ENCODE data around the gene PEX19.

PEX19 gene

DNA sequence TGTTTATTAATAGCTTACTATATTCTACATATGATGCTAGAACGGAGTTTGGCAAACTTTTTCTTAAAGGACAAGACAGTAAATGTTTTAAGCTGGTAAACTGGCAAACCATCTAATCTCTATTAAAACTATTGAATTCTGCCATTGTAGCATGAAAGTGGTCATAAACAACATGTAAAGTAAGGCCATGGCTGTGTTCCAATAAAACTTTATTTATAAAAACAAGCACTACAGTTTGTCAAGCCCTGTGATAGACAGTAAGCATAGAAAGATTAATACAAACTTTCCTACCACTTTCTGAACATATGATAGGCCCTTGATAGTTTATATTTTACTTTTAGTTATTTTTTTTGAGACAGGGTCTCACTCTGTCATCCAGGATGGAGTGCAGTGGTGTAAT, 57.4 kb downstream of the PEX19 start:
- Histone ChIP-seq H3K4me3 (replicated peaks; ENCODE audit: low read depth, low read length) (no peak overlapping the region), H3K36me3 (ENCODE audit: control insufficient read depth, insufficient read depth, low read length) (peaks cover 30% of the 10 kb centered on the region), H3K27me3 (replicated peaks; ENCODE audit: control insufficient read depth, insufficient read depth, low read length) (no peaks in the 10 kb centered on the region)
- TF ChIP-seq, protein P1, sequence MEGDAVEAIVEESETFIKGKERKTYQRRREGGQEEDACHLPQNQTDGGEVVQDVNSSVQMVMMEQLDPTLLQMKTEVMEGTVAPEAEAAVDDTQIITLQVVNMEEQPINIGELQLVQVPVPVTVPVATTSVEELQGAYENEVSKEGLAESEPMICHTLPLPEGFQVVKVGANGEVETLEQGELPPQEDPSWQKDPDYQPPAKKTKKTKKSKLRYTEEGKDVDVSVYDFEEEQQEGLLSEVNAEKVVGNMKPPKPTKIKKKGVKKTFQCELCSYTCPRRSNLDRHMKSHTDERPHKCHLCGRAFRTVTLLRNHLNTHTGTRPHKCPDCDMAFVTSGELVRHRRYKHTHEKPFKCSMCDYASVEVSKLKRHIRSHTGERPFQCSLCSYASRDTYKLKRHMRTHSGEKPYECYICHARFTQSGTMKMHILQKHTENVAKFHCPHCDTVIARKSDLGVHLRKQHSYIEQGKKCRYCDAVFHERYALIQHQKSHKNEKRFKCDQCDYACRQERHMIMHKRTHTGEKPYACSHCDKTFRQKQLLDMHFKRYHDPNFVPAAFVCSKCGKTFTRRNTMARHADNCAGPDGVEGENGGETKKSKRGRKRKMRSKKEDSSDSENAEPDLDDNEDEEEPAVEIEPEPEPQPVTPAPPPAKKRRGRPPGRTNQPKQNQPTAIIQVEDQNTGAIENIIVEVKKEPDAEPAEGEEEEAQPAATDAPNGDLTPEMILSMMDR (IDR thresholded peaks at IDR 0.05; ENCODE audit: insufficient read depth, low read length, poor library complexity, severe bottlenecking): no peak
- DNase-seq (ENCODE audit: extremely low read depth, insufficient read length): no peak

GRCh38 chr1:160227034-160227433, 57.9 kb downstream of the PEX19 start:
- Histone ChIP-seq H3K27me3 (replicated peaks; ENCODE audit: control insufficient read depth, insufficient read depth, low read length) (no peaks in the 10 kb centered on the region), H3K4me3 (replicated peaks; ENCODE audit: low read depth, low read length) (no peak overlapping the region), H3K36me3 (ENCODE audit: control insufficient read depth, insufficient read depth, low read length) (peaks cover 29% of the 10 kb centered on the region)
- TF ChIP-seq, protein P1 (IDR thresholded peaks at IDR 0.05; ENCODE audit: insufficient read depth, low read length, poor library complexity, severe bottlenecking): no peak
- DNase-seq (ENCODE audit: extremely low read depth, insufficient read length): no peak
